ENCODE data around the gene EBPL.

The EBPL gene

DNA sequence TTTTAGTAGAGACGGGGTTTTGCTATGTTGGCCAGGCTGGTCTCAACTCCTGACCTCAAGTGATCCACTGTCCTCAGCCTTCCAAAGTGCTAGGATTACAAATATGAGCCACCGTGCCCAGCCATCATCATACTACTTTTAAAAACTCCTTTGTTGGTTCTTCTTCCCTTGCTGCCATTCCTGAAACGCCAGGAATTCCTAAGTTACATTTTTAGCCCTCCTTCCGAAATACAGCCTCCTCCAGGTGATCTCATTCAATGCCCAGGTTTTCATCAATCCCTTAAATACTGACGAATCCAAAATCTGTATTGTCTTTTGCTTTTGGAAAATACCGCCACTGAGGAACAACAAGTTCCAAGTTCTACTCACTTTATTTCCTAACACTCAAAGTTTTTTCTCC, 25.3 kb upstream of the EBPL start:
- TF ChIP-seq, protein P1, sequence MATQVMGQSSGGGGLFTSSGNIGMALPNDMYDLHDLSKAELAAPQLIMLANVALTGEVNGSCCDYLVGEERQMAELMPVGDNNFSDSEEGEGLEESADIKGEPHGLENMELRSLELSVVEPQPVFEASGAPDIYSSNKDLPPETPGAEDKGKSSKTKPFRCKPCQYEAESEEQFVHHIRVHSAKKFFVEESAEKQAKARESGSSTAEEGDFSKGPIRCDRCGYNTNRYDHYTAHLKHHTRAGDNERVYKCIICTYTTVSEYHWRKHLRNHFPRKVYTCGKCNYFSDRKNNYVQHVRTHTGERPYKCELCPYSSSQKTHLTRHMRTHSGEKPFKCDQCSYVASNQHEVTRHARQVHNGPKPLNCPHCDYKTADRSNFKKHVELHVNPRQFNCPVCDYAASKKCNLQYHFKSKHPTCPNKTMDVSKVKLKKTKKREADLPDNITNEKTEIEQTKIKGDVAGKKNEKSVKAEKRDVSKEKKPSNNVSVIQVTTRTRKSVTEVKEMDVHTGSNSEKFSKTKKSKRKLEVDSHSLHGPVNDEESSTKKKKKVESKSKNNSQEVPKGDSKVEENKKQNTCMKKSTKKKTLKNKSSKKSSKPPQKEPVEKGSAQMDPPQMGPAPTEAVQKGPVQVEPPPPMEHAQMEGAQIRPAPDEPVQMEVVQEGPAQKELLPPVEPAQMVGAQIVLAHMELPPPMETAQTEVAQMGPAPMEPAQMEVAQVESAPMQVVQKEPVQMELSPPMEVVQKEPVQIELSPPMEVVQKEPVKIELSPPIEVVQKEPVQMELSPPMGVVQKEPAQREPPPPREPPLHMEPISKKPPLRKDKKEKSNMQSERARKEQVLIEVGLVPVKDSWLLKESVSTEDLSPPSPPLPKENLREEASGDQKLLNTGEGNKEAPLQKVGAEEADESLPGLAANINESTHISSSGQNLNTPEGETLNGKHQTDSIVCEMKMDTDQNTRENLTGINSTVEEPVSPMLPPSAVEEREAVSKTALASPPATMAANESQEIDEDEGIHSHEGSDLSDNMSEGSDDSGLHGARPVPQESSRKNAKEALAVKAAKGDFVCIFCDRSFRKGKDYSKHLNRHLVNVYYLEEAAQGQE (IDR thresholded peaks at IDR 0.05; ENCODE audit: insufficient read depth in 1 of 2, low read depth in 2 of 2, low read length in 2 of 2): no peak
- no peak for TF ChIP-seq SIN3A (IDR thresholded peaks at IDR 0.05; ENCODE audit: borderline replicate concordance, insufficient read depth, low read length)
- TF ChIP-seq POLR2AphosphoS5 (IDR thresholded peaks at IDR 0.05; ENCODE audit: low read depth, low read length): no peak
- no peak for TF ChIP-seq TAF1 (IDR thresholded peaks at IDR 0.05; ENCODE audit: borderline replicate concordance, insufficient read depth, low read length)
- TF ChIP-seq FOXP2 (optimal IDR thresholded peaks at IDR 0.05; ENCODE audit: borderline replicate concordance, extremely low read depth, extremely low read length, insufficient read depth): no peak

DNA sequence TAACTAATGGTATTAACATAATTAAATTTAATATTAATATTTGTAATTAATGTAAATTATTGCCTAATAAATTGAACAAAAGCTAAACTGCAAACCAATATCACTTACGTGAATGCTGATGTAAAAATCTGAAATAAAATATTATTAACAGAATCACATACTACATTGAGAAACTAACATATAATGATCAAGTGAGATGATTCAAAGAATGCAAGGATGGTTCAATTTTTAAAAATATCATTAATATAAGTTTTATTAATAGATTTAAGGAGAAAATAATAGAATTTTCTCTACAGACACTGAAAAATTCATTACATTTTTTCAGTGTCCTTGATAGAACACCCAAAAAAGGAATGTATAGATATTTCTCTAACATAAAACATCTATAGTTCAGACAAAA, 23.5 kb upstream of the EBPL start:
- no peak for TF ChIP-seq TAF1 (IDR thresholded peaks at IDR 0.05; ENCODE audit: borderline replicate concordance, insufficient read depth, low read length)

DNA sequence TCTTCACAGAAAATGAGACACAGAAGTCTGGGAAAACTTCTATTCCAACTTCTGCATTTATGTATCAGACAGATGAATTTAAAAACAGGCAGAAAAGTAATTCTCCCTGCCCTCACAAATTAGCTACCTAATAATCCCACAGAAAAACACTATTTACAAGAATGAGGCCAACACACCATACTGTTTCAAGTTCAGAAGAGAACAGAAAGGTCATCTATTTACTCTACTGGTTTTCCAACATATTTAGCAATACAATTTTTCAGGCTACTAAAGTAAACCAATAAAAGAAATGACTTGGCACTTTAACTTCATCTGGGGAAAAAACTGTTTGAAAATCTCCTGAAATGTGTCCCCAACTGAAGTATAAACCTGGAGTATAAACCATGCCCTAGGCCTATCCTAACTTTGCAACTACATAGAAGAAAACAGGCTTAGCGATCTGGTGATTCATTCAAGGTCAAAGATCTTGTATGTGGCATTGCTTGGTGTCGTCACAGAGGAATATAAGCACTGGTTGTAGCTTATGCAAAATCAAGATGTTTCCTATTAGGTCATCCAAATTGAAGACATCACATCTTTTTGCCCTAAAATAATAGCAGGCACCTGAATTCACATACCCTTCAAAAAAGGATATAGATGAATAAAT, 20.1 kb upstream of the EBPL start:
- TF ChIP-seq POLR2AphosphoS5 (IDR thresholded peaks at IDR 0.05; ENCODE audit: low read depth, low read length) (no peak), SIN3A (IDR thresholded peaks at IDR 0.05; ENCODE audit: borderline replicate concordance, insufficient read depth, low read length) (no peak), TAF1 (IDR thresholded peaks at IDR 0.05; ENCODE audit: borderline replicate concordance, insufficient read depth, low read length) (no peak), FOXP2 (optimal IDR thresholded peaks at IDR 0.05; ENCODE audit: borderline replicate concordance, extremely low read depth, extremely low read length, insufficient read depth) (no peak)
- TF ChIP-seq, protein P1 (IDR thresholded peaks at IDR 0.05; ENCODE audit: insufficient read depth in 1 of 2, low read depth in 2 of 2, low read length in 2 of 2): no peak

DNA sequence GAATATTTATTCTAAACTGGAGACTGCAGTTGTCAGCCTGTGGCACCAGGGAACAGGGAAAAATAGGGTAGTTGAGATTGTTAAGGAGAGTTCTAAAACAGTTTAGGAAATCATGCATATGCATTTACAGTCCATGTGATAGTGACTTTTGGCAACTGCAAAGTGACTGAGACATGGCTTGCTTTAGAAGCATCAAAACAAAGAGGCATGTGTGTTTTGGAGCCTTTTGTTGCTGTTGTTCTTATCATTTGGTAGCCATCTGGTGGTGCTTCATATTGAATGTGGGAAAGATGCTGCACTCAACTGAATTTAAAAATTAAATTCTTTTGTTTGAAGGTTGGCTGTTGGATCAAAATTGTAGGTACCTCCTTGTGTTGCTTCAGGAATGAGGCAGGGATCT, 10.2 kb upstream of the EBPL start:
- TF ChIP-seq TAF1 (IDR thresholded peaks at IDR 0.05; ENCODE audit: borderline replicate concordance, insufficient read depth, low read length) (no peak), SIN3A (IDR thresholded peaks at IDR 0.05; ENCODE audit: borderline replicate concordance, insufficient read depth, low read length) (no peak), POLR2AphosphoS5 (IDR thresholded peaks at IDR 0.05; ENCODE audit: low read depth, low read length) (no peak), FOXP2 (optimal IDR thresholded peaks at IDR 0.05; ENCODE audit: borderline replicate concordance, extremely low read depth, extremely low read length, insufficient read depth) (no peak)
- TF ChIP-seq, protein P1 (IDR thresholded peaks at IDR 0.05; ENCODE audit: insufficient read depth in 1 of 2, low read depth in 2 of 2, low read length in 2 of 2): no peak

DNA sequence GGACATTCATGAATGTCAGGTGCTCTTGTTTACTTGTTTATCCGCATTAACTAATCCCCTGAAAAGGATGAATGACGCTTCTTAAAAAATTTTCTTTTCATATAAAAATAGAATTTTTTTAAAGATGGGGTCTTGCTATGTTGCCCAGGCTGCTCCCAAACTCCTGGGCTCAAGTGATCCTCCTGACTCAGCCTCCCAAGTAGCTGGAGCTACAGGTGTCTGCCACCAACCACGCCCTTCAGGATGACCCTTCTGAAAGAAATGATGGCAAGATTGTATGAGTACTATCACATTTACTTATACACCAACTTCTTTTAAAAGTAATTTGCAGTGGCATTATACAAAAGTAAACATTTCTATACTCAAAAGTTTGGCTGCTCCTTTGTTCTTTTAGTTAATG, 6.2 kb upstream of the EBPL start:
- TF ChIP-seq TAF1 (IDR thresholded peaks at IDR 0.05; ENCODE audit: borderline replicate concordance, insufficient read depth, low read length) (no peak), FOXP2 (optimal IDR thresholded peaks at IDR 0.05; ENCODE audit: borderline replicate concordance, extremely low read depth, extremely low read length, insufficient read depth) (no peak), POLR2AphosphoS5 (IDR thresholded peaks at IDR 0.05; ENCODE audit: low read depth, low read length) (no peak), SIN3A (IDR thresholded peaks at IDR 0.05; ENCODE audit: borderline replicate concordance, insufficient read depth, low read length) (no peak)
- TF ChIP-seq, protein P1 (IDR thresholded peaks at IDR 0.05; ENCODE audit: insufficient read depth in 1 of 2, low read depth in 2 of 2, low read length in 2 of 2): no peak
